Activated T-helper 1 cell treated with anti-CD3 and anti-CD28 coated beads, Interleukin-12 subunit alpha, Interleukin-12 subunit beta, Interleukin-2, Interleukin-4 antibody, amounts not matched to agents 30 ng/mL and 10 ng/mL and 1 ng/mL, durations not matched to agents 14 hours and 24 hours and 36 hours (primary cell): ENCODE data around the gene STAB2. TPM values are rescaled to one million over a fixed set of nuclear protein-coding genes. Genes with fewer than 3 reads are reported as not detected.

Experiments
- DNase-seq: peaks from one replicate; pipeline ENCODE4 v3.0.0; 2021; ENCODE audit warnings: low spot score
- H3K27ac Mint-ChIP-seq: one replicate; pipeline ENCODE4 v1.8.0; 2021; ENCODE audit warnings: mild to moderate bottlenecking, mixed read lengths
- H3K27me3 Mint-ChIP-seq: one replicate; pipeline ENCODE4 v1.8.0; 2022; ENCODE audit warnings: mild to moderate bottlenecking, moderate library complexity, mixed read lengths; ENCODE audit not compliant: insufficient read depth
- H3K36me3 Mint-ChIP-seq: one replicate; pipeline ENCODE4 v1.8.0; 2021; ENCODE audit warnings: low read depth, mixed read lengths
- H3K4me1 Mint-ChIP-seq: one replicate; pipeline ENCODE4 v1.8.0; 2021; ENCODE audit warnings: low read depth, mixed read lengths
- H3K4me3 Mint-ChIP-seq: one replicate; pipeline ENCODE4 v1.8.0; 2021; ENCODE audit warnings: mild to moderate bottlenecking, moderate library complexity, mixed read lengths
- H3K9me3 Mint-ChIP-seq: one replicate; pipeline ENCODE4 v1.8.0; 2021; ENCODE audit warnings: mixed read lengths
- intact Hi-C: fragments of 100-400 bp; cut with micrococcal nuclease; formaldehyde crosslinking; loops from one replicate; pipeline ENCODE4 v1.15.1; 2024
- total RNA-seq: library from RNA; stranded (reverse); gene quantifications from 2 replicates; pipeline ENCODE4 v1.2.3, GENCODE V29; 2022

Gene STAB2
- total RNA-seq, 1 donor from 2014 or later, result not detected

GRCh38 chr12:103810111-103810510 is 223.0 kb downstream of the STAB2 start:
- no peak for DNase-seq
- Mint-ChIP-seq H3K36me3 (peaks cover 6% of the 10 kb centered on the region), H3K9me3 (no peaks in the 10 kb centered on the region), H3K4me3 (no peak overlapping the region), H3K27ac (no peak overlapping the region), H3K4me1 (no peaks in the 10 kb centered on the region), H3K27me3 (no peaks in the 10 kb centered on the region)
- intact Hi-C loops, result no loop called here

- Mint-ChIP-seq H3K36me3 (peaks cover 5% of the 10 kb centered on the region), H3K4me3 (no peak overlapping the region), H3K27me3 (no peaks in the 10 kb centered on the region), H3K4me1 (no peaks in the 10 kb centered on the region), H3K27ac (no peak overlapping the region), H3K9me3 (no peaks in the 10 kb centered on the region)
- DNase-seq, result no peak
- intact Hi-C loops, result no loop called here
Measured at GRCh38 chr12:103811791-103812190, 224.7 kb downstream of the STAB2 start.

- H3K4me1 Mint-ChIP-seq, result no peaks in the 10 kb centered on the region
- DNase-seq, result no peak
- intact Hi-C loops, result no loop called here
- no peak overlapping the region for H3K4me3 Mint-ChIP-seq
- H3K27me3 Mint-ChIP-seq, result no peaks in the 10 kb centered on the region
- no peak overlapping the region for H3K27ac Mint-ChIP-seq
- H3K36me3 Mint-ChIP-seq, result peaks cover 2% of the 10 kb centered on the region
- H3K9me3 Mint-ChIP-seq, result no peaks in the 10 kb centered on the region
Measured at GRCh38 chr12:103812789-103813188, 225.7 kb downstream of the STAB2 start.

GRCh38 chr12:103813426-103813825 is 226.4 kb downstream of the STAB2 start:
- DNase-seq, result no peak
- intact Hi-C loops, result no loop called here
- Mint-ChIP-seq H3K27ac (no peak overlapping the region), H3K4me1 (no peaks in the 10 kb centered on the region), H3K36me3 (peaks cover 2% of the 10 kb centered on the region), H3K9me3 (no peaks in the 10 kb centered on the region), H3K27me3 (no peaks in the 10 kb centered on the region), H3K4me3 (no peak overlapping the region)

GRCh38 chr12:103813949-103814348 is 226.9 kb downstream of the STAB2 start:
- Mint-ChIP-seq H3K27ac (no peak overlapping the region), H3K9me3 (no peaks in the 10 kb centered on the region), H3K27me3 (no peaks in the 10 kb centered on the region), H3K4me1 (no peaks in the 10 kb centered on the region), H3K4me3 (no peak overlapping the region), H3K36me3 (peaks cover 2% of the 10 kb centered on the region)
- no peak for DNase-seq
- intact Hi-C loops, result no loop called here

- H3K9me3 Mint-ChIP-seq, result no peaks in the 10 kb centered on the region
- intact Hi-C loops, result no loop called here
- DNase-seq, result no peak
- no peak overlapping the region for H3K27ac Mint-ChIP-seq
- peaks cover 2% of the 10 kb centered on the region for H3K36me3 Mint-ChIP-seq
- H3K4me1 Mint-ChIP-seq, result no peaks in the 10 kb centered on the region
- H3K4me3 Mint-ChIP-seq, result no peak overlapping the region
- H3K27me3 Mint-ChIP-seq, result no peaks in the 10 kb centered on the region
Measured at GRCh38 chr12:103814436-103814835, 227.4 kb downstream of the STAB2 start.

Other genes with a start within 250 kb of the STAB2 start
- not detected in 2 replicates for gene C12orf42, start 91.3 kb upstream of the STAB2 start, total RNA-seq